Activated CD8-positive, alpha-beta memory T cell treated with anti-CD3 and anti-CD28 coated beads, Interleukin-2, amount 50 U/mL, for 24 hours (primary cell): ENCODE results near the gene CMTM4.
"Not testable (repeated sequence)": the region's sequence is repeated elsewhere in the genome, so short reads cannot be mapped to it uniquely, and the experiment has no call there.

ENCODE experiments used
- DNase-seq: peaks from one replicate; pipeline ENCODE4 v3.0.0-alpha.2; 2020; ENCODE audit errors: extremely low read depth

Gene CMTM4

DNA sequence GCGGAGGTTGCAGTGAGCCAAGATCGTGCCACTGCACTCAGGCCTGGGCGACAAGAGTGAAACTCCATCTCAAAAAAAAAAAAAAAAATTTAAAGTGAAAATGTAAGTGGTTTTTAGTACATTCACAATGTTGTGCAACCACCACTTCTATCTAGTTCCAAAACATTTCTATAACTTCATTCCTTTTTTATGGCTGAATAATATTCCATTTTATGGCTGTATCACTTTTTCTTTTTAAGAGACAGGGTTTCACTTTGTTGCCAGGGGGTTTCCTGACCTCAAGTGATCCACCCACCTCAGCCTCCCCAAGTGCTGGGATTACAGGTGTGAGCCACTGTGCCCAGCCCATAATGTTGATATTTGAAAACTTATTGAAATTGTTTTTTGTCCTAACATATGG is 103.7 kb downstream of the CMTM4 start:
- no peak for DNase-seq

DNA sequence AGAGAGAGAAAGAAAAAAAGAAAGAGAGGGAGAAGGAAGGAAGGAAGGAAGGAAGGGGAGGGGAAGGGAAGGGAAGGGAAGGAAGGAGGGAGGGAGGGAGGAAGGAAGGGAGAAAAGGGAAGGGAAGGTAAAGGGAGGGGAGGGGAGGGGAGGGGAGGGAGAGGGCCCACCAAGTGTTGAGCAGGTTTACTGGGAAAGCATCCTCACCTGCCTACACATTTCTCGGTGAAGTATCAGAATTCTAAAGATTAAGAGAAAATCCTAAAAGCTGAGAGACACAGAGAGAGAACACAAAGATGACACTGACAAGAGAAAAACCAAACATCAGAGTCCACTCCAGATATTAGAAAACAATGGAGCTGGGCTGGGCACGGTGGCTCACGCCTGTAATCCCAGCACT is 104.3 kb downstream of the CMTM4 start:
- DNase-seq, result no peak

DNA sequence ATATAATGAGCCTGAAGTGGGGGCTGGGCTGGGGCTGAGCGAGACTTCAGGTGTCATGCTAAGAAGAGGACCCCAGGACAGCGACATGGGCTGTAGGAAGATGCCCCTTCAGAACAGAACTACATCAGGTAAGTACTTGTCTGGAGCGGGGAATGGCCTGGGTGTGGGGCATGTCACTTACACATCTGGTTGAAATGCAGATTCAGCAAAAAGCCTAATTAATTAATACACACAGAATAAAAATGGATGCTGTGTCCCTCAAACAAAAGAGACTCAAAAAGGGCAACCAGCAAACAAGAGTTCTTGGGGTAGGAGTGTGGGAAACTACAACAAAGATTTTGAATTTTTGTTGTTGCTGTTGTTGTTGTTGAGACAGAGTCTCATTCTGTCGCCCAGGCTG is 105.5 kb downstream of the CMTM4 start:
- no peak for DNase-seq

GRCh38 chr16:66590322-66590721 is 106.2 kb downstream of the CMTM4 start:
- no peak for DNase-seq

DNA sequence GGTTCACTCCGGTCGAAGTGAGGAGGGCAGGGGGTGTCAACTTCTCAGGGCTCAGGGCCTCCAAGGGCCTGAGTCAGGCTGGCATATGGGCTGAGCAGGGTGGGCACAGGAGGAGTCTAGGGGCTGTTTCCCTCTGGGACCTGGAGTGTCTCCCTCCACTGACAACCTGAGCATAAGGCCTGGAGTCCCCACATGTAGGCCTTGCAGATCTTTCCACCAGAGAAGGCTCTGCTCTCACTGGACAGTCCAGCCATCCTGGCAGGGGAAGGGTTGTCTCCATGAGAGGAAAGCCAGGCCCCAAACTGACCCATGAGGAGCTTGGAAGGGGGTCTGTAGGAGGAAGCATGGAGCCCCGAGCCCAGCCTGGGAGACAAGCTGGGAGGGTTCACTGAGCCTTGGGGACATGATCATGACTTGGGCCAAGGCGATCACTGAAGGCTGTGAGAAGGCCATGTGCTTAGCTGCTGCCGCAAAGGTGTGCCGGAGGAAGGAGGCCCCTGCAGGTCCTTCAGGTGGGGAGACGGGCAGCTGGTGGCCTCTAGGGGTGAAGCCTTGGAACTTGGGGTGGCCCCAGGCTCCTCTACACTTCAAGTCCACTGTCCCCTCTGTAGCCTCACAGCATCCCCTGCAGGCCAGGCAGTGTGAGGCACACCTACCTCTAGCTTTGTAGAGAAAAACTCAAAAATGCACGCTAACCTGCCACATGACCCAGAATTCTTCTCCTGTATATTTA is 107.4 kb downstream of the CMTM4 start:
- DNase-seq, result no peak

GRCh38 chr16:66587881-66588600 is 108.5 kb downstream of the CMTM4 start:
- no peak for DNase-seq

GRCh38 chr16:66585481-66586239 is 110.9 kb downstream of the CMTM4 start:
- no peak for DNase-seq

- no peak for DNase-seq
Measured at GRCh38 chr16:66581246-66581952, 115.1 kb downstream of the CMTM4 start.

- DNase-seq, result no peak
Measured at GRCh38 chr16:66580605-66581209, 115.8 kb downstream of the CMTM4 start.

DNA sequence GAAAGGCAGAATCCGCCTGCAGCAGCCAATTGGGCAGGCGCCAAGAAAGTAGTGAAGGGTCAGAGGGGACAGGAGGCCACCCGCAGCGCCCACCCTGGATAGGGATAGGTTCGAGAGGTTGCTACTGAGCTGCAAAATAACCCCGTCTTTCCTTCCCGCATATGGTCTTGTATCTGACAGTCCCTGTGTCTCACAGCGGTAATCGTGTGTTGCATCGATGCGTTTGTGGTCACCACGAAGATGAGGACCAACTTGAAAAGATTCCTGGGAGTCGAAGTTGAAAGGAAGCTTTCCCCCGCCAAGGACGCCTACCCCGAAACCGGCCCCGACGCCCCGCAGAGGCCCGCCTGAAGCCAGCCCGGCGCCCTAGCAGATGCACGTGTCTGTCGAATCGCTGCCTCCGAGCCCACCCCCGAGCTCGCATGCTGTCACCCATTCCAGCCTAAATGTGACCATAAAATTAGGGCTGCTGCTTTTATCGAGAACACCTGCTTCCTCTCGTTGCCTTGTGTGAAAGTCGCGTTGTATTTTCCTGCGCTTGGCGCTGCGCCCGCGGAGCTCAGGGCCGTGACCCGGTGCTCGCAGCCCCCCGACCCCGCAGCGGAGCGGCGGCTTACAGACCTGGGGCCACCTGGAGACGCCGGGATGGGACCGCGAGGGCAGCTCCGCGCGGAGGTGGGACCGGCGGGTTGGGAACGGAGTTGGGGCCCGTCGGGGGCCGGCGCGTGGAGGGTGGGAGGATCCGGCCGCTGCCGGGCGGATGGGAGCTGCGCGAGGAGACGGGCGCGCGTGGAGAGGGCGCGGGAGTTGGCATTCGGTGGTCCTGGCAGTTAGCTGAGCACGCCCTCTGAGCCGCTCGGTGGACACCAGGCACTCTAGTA is 117.7 kb downstream of the CMTM4 start, which contains the start of gene CMTM2:
TSS of gene CMTM2 (plus strand) at position 813 of the 881 bp plus-strand sequence. CDS start 145 bp downstream, outside the sequence.
- DNase-seq, result no peak

- no peak for DNase-seq
Measured at GRCh38 chr16:66576296-66576695, 120.2 kb downstream of the CMTM4 start.

GRCh38 chr16:66575060-66575459 is 121.5 kb downstream of the CMTM4 start:
- DNase-seq, result no peak

- no peak for DNase-seq
Measured at GRCh38 chr16:66574531-66574930, 122.0 kb downstream of the CMTM4 start.

DNA sequence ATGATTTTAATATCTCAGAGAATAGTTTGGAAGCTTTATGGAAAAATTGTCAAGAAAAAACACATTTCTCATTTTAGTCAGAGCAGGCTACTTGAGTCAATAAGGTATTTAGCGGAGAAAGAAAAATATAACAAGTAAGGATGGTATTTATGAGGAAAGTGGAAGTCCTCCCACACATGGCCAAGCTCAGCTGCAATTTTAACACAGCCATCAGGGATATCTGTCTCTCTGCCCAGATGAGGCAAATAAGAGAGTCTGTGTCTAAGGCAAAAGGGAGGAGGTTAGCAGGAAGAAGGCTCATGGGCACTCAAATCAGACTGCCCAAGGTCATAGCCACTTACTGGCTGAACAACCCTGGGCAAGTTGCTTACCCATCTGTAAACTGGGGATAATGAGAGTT is 122.5 kb downstream of the CMTM4 start:
- DNase-seq, result no peak

DNA sequence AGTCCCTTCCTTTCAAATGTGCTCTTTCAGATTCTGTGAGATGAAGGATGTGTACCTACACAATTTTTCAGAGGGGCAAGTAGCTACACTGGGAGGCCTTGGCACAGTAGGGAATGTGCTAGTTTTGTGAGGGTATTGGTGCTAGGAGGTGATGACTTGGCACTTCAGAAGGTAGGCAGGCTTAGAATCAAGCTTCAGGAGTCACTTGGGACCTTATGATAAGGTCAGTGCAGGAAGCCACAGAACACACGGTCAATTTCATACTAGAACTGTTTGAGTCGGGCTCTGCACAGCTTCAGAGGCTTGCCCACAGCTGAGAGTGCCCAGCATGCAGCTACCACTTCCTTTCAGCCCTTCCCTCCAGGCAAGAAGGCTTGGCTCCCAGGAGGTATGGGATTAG is 124.2 kb downstream of the CMTM4 start:
- DNase-seq, result no peak

DNA sequence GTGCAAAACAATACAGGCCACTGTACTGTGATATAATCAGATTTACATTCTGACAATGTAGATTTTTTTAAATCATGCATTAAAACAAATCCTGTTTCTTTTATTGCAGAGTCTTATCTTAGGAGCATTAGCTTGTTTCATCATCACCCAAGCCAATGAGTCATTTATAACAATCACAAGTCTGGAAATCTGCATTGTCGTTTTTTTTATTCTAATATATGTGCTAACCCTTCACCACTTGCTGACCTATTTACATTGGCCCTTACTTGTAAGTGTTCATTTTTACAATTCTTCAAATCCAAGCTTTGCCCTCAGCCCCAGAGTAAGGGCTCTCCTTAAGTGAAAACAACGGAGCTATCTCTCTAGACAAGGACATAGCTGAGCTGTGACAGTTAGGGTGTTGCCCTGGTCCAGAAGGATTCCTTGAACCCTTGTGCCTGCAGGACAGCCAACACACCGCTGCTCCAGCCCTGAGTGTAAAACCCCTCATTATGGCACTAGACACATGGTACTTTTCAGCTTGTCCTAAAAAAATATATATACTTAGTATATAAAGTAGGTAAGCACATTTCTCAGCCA is 126.6 kb downstream of the CMTM4 start:
- DNase-seq, result no peak

GRCh38 chr16:66569131-66569530 is 127.4 kb downstream of the CMTM4 start:
- DNase-seq, result no peak

DNA sequence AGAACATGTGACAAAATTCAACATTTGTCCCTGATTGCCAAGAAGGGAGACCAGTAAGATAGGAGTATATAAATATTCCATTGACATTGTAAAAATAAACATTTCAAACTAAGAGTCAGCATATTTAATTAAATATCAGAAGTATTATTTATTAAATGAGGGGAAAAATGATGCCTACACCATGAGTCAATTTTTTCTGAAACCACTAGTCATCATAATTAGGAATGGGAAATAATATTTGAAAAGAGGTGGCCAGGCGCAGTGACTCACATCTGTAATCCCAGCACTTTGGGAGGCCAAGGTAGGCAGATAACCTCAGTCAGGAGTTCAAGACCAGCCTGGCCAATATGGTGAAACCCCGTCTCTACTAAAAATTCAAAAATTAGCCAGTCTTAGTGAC is 128.2 kb downstream of the CMTM4 start:
- DNase-seq, result no peak

DNA sequence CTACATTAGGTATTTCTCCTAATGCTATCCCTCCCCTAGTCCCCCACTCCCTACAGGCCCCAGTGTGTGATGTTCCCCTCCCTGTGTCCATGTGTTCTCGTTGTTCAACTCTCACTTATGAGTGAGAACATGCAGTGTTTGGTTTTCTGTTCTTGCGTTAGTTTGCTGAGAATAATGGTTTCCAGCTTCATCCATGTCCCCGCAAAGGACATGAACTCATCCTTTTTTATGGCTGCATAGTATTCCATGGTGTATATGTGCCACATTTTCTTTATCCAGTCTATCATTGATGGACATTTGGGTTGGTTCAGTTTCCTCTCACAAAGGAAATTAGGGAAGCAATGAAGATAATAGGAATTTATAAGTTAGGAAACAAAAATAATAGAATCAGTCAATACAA is 129.3 kb downstream of the CMTM4 start:
- DNase-seq, result not testable (repeated sequence)
